Amygdala (tissue), 56 donors: ENCODE results near the gene LZTS2.
A peak's percentile ranks its signal among the peaks of the same experiment; 100 is the strongest.

Experiments used
- DNase-seq, 56 donors: peaks; one replicate each; lab custom pipeline; 2025; lab: John Stamatoyannopoulos, UW

Gene LZTS2

DNA sequence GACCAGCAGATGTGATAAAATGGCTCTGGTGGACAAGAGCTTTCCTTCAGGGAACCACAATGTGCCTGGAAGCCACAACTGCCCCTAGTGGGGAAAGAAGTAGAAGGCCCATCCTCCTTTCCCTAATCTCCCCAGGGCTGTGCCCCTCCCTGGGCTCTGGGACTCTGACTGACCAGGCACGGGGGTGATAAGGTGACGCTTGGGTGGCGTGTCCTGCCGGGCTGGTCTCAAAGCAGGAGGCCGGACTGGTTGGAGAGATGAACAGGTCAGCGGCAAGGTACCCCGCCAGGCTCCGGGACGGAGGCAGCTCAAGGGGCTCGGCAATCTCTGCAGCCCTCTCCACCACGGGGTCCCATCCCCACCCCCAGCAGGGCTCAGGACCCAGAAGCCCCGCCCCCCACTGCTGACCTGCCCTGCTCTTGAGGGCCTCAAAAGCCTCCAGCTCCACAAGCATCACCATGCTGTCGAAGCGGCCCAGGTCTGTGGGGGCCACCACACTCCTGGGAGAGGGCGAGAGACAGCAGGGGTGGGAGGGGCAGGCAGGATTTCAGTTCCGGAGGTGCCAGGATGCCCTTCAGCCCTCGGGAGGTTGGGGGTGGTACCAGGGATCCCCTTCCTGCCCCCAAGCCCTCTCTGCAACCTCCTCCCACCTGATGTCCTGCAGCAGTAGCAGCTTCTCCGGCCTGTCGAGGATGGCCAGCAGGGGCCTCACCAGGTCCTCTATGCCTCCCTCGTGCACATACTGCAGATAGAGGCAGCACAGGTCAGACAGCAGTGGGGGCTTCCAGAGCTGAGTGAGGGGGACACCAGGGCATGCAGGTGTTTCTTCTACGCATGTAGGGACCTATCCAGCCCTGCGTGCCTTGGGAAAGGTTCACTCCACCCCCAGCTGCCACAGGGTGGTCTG lies 12.2 kb downstream of the LZTS2 start:
- peak in 10 of 56 donors; percentile 17 to 53 (median 34) for DNase-seq

GRCh38 chr10:101012525-101013364 lies 13.1 kb downstream of the LZTS2 start:
- DNase-seq = peak in 55 of 56 donors; percentile 35 to 98 (median 88)

DNA sequence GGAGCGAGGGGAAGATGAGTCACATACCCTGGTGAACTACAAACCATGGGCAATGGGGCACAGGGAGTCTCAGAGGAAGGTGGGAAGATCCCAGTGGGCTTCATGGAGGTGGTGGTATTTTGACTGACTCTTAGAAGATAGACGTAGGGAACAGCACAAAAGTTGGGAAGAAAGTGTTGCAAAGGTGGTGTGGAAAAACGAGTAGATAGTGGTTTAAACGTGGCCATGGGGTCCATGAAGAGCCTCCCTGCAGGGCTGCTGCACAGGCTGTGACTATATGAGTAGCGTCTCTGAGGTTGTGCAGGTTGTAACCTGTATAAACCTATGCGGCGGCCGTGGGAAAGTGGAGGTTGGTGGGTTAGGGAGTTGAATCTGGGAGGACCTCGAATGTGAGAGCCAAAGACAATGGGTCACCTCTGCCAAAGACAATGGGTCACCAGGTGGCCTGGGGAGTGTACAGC lies 13.8 kb downstream of the LZTS2 start:
- DNase-seq = no peak

DNA sequence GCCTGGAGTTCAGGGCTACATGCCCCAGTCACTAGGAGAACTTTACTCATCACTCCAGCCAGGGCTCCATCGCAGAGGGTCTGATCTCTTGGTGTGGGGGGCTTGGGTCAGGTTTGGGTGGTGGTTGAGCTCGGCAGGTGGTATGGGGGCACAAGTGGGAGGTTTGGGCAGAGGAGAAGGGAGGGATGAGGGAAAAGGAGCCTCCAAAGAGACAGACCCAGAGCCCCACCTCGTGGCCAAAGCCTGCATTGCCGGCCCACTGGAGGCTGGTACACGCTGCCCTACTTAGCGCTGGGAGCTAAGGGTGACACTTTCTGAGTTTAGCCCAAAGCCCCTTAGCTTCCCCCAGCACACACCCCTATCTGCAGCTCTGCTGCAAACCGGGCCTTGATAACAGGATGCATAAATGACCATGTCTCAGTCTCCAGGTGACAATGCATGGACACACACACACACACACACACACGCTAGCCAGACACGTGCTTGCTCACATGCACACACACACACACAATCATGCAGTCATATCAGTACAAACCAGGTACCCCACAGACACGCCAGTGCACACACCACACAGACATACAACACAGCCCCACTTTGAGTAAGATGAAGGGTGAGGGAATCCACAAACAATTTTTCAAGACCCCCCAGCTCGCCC lies 14.7 kb downstream of the LZTS2 start:
- DNase-seq = peak in 52 of 56 donors; percentile 17 to 93 (median 64)

DNA sequence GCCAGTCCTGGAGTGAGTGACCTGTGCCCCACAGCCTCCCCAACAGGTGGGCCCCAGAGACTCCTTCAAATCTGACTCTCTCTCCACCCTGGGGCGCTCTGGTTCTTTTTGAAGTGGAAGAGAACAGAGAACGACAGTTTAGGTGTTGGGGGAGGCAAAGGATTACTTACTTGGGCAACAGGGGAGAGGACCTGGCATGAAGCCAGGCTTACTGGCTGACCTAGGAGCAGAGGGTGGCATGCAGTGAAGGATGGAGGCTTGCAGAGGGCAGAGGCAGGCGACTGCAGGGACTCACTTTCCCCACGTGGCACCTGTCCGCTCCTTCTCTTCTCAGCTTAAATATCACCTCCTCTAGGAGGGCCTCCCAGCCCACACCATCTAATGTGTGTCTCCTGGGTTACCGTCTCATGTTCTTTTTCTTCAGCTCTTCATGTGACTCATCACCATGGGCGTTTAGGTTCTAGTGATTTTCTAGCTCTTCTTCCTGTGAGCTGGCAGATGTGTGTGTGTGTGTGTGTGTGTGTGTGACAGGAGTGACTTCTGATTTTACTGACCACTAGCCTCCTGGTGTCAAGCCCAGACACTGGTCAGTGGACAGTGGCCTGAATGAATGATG lies 15.5 kb downstream of the LZTS2 start:
- DNase-seq = peak in 4 of 56 donors; percentile 7 to 31 (median 18)

DNA sequence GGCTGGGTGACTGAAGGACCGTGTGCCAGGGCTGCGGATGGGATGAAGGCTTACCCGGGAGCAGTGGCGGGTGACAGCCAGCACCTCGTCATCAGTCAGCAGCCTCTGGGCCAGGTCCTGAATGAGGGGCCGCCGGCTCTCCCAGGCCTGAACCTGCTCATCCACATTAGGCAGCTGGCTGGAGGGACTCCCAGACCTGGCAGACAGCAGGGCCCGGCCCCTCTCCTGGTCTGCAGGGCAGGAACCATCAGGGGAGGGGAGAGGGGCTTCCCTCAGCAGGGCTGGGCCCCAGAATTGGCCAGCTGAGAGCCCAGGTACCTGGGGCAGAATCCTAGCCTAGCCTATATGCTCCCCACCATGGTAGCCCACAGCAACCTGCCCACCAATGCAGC lies 16.0 kb downstream of the LZTS2 start:
- no peak for DNase-seq

DNA sequence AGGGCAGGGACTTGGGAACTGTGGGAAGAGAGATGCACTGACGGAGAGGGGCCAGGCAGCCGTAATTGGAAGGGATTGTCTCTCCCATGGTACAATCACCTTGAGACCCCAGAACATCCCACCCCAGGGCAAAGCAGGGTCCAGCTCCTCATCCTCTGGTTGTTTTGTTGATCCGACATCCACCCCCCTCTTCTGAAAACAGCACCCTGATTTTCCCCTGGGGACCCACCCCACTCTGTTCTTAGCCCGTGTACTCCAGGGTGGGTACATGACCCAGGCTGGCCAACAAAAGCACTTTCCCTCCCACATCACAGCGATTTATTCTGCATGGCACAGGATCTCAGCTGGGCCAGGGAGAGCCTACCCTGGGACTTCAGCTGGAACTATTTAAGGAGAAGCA lies 17.2 kb downstream of the LZTS2 start:
- DNase-seq = no peak

GRCh38 chr10:101018118-101018599 lies 18.6 kb downstream of the LZTS2 start:
- DNase-seq = no peak

DNA sequence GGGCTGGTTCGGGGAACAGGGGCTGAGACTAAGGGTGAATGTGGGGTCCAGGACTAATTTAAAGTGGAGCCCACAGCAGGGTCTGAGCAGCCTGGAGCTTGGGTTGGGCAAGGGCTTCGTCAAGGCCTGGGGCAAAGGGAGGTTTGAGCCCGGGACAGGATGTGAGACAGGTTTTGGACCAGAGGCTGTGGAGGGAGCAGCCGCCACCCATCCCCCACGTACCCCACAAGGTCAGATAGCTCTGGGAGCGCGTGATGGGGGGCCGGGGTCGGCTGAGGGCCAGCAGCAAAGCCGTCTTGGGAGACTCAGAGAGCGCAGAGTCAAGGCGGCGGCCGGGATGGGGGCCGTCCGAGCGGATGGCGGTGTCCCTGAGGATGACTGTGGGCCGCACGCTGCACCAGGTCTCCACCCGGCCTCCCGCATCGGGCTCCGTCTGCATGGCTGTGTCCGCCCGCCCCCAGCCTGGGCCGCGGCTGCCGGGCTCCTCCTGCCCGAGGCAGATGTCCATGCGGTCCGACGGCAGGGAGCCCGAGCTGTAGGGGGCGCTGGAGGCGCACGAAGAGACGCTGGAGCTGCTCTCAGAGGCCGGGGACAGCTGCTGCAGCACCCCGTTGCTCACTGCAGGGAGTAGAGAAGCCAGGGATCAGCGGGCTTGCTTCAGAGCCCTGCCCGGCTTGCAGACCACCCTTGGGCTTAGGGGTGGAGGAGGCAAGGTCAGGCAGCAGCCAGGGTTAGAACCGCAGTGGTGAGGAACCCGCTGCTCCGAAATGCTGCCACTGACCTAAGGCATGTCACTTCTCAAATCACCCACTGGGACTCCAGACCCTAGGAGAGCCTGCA lies 19.2 kb downstream of the LZTS2 start:
- DNase-seq = peak in 55 of 56 donors; percentile 4 to 91 (median 61)

GRCh38 chr10:101019440-101019703 lies 19.8 kb downstream of the LZTS2 start:
- DNase-seq = no peak

DNA sequence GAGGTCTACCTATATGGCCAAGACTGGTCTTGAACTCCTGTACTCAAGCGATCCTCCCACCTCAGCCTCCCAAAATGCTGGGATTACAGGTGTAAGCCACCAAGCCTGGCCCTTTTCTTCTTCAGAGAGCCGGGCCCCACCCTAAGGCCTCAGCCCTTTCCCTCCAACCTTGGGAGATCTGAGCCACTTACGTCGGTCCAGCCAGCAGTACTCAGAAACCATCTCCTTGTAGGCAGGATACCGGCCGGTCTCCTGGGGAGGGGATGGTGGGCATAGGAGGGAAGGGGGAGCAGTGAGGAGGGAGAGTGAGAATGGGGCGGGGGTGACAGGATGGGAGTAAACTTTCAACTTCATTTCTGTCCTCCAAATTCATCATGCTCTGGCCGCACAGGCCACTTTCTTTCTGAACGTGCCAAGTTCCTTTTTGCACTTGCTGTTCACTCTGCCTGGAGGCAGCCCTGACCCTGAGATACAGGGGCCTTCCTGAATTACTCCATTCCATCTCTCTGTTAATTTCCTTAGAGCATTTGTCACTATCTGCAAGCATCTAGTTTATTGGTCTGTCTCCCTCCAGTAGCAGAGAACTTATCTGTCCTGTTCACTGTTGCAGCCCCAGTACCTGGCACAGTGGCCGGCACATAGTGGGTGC lies 20.9 kb downstream of the LZTS2 start:
- no peak for DNase-seq

- no peak for DNase-seq
These were observed 21.6 kb downstream of the LZTS2 start for GRCh38 chr10:101021239-101021638.

DNA sequence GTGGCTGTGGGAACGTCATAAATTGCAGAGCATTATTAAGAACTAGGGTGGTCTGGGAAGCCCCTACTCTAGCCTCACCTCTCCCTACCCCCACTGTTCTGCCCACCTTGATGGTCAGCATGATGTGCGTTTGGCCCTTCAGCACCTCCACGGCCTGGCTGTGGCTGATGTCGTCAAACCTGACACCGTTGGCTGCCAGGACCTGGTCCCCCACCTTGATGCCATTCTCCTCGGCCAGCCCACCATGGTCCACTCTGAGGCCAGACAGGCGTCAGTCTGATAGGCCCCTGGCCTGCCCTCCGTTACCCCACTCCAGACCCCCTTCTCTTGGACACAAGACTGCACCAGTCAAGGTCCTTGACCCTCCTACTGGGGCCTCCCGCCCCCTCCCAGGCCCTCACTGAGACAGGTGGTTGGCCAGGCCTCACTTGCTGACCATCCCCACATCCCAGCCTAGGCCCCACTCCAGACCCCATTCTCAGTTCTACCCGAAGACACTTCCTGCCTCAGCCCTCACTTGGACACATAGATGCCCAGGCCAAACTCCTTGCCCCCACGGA lies 22.2 kb downstream of the LZTS2 start:
- DNase-seq = no peak

DNA sequence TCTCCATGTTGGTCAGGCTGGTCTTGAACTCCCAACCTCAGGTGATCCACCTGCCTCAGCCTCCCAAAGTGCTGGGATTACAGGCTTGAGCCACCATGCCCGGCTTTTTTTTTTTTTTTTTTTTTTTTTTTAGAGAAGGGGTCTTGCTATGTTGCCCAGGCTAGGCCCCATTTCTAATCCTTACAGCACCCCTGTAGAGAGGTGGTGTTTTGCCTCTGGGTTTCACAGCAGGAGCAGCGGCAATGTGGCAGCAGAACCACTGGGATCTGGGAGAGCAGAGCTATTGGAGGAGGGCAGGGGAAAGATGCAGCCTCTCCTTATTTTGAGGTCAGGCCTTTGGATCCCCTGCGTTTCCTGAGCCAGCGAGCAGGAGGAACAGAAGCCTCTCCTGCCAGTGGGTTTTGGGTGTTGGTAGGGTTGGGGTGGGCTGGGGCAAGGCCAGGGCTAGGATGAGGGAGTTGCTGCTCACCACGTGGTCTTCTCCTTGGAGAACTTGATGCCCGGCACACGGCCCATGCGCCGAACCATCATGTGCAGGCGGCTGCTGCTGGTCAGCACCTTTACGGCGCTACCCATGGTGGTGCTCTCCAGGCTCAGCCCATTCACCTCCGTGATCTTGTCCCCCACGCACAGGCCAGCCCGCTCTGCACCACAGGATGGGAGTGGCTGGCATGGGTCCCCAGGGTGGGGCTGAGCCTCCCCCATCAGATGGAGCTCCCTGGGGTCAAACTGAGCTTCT lies 23.5 kb downstream of the LZTS2 start:
- DNase-seq = no peak

- DNase-seq = no peak
These were observed 27.6 kb downstream of the LZTS2 start for GRCh38 chr10:101027106-101027720.

GRCh38 chr10:101028446-101029337 lies 29.1 kb downstream of the LZTS2 start:
- DNase-seq = no peak
